SK-N-SH (cell line): Measurements from ENCODE around the gene CAMK2D. TPM values are rescaled to one million over a fixed set of nuclear protein-coding genes. Genes with fewer than 3 reads are reported as not detected.

Source experiments
- CTCF ChIA-PET: fragments of 300-600, 350-600 bp; formaldehyde crosslinking; extraction: SDS; loops from one replicate; lab custom pipeline; 2021; lab: Yijun Ruan, JAX
- POLR2A ChIA-PET: fragments of 350-600 bp; sonication (Branson Sonifier 250); formaldehyde crosslinking; extraction: SDS; loops from one replicate; lab custom pipeline; 2020; ENCODE audit warnings: antibody characterized with exemption, inconsistent platforms; lab: Yijun Ruan, JAX
- DNase-seq: peaks from one replicate; pipeline ENCODE4 v3.0.0; 2012
- H2AFZ ChIP-seq: fragments of 200-600 bp; sonication (generic); 2 replicates; pipeline ENCODE4 v1.8.1; 2016; ENCODE audit warnings: antibody characterized with exemption, mild to moderate bottlenecking, low read depth
- H3F3A ChIP-seq: fragments of 200-600 bp; sonication (generic); replicated peaks from 2 replicates; pipeline ENCODE3; 2016; ENCODE audit warnings: antibody characterized with exemption, mild to moderate bottlenecking; ENCODE audit not compliant: insufficient read depth
- H3K27ac ChIP-seq, 2 experiments: fragments of 200-500 bp in 1 of 2; fragments of 200-600 bp in 1 of 2; sonication (Bioruptor generic) in 1 of 2; sonication (generic), shearing (Covaris generic) in 1 of 2; 2 replicates each; pipeline versions ENCODE4 v1.5.1 to v1.6.1; 2014 to 2016; ENCODE audit warnings: low read depth in 2 of 2, inconsistent platforms in 1 of 2, low read length in 1 of 2, mild to moderate bottlenecking in 1 of 2, mixed read lengths in 1 of 2
- H3K27me3 ChIP-seq: fragments of 200-600 bp; sonication (generic), shearing (Covaris generic); 2 replicates; pipeline ENCODE4 v1.6.1; 2016; ENCODE audit warnings: mixed run types; ENCODE audit not compliant: insufficient read depth
- H3K36me3 ChIP-seq, 2 experiments: fragments of 200-500 bp in 1 of 2; fragments of 200-600 bp in 1 of 2; sonication (Bioruptor generic) in 1 of 2; sonication (generic) in 1 of 2; replicated peaks in 1 of 2; 2 replicates each; pipeline versions ENCODE3 to v1.5.1; 2014 to 2016; ENCODE audit warnings: low read length in 1 of 2, mild to moderate bottlenecking in 1 of 2; ENCODE audit not compliant: insufficient read depth in 2 of 2, control insufficient read depth in 1 of 2
- H3K4me1 ChIP-seq, 2 experiments: fragments of 200-500 bp in 1 of 2; fragments of 200-600 bp in 1 of 2; sonication (Bioruptor generic) in 1 of 2; sonication (generic), shearing (Covaris generic) in 1 of 2; 2 replicates each; pipeline versions ENCODE4 v1.5.1 to v1.6.1; 2014 to 2016; ENCODE audit warnings: low read depth in 1 of 2, low read length in 1 of 2, mixed run types in 1 of 2; ENCODE audit not compliant: insufficient read depth in 2 of 2, control insufficient read depth in 1 of 2
- H3K4me2 ChIP-seq: fragments of 200-600 bp; sonication (generic), shearing (Covaris generic); 2 replicates; pipeline ENCODE4 v1.6.1; 2017; ENCODE audit warnings: mixed run types
- H3K4me3 ChIP-seq, 2 experiments: fragments of 200-500 bp in 1 of 2; fragments of 200-600 bp in 1 of 2; sonication (Bioruptor generic) in 1 of 2; sonication (generic), shearing (Covaris generic) in 1 of 2; 2 replicates each; pipeline versions ENCODE4 v1.5.1 to v1.8.1; 2014 to 2016; ENCODE audit warnings: low read depth in 2 of 2, inconsistent platforms in 1 of 2, low read length in 1 of 2, mild to moderate bottlenecking in 1 of 2, mixed read lengths in 1 of 2, moderate library complexity in 1 of 2
- H3K79me2 ChIP-seq: fragments of 200-600 bp; sonication (generic); 2 replicates; pipeline ENCODE4 v1.8.1; 2017; ENCODE audit warnings: mild to moderate bottlenecking; ENCODE audit not compliant: insufficient read depth
- H3K9ac ChIP-seq: fragments of 200-600 bp; sonication (generic); 2 replicates; pipeline ENCODE4 v1.6.1; 2017; ENCODE audit warnings: mixed run types
- H3K9me2 ChIP-seq: fragments of 200-600 bp; sonication (generic); 2 replicates; pipeline ENCODE4 v1.6.1; 2017; ENCODE audit warnings: mixed run types
- H3K9me3 ChIP-seq: fragments of 200-600 bp; sonication (generic); 2 replicates; pipeline ENCODE4 v1.6.1; 2017; ENCODE audit warnings: mixed run types, mild to moderate bottlenecking, moderate library complexity
- H4K20me1 ChIP-seq: fragments of 200-600 bp; sonication (generic); 2 replicates; pipeline ENCODE4 v1.6.1; 2017; ENCODE audit warnings: mild to moderate bottlenecking, mixed run types; ENCODE audit not compliant: insufficient read depth
- CHD2 ChIP-seq: fragments of 150-350 bp; IDR thresholded peaks from 2 replicates; pipeline ENCODE4 v1.6.1; 2018; ENCODE audit warnings: low read length; ENCODE audit not compliant: partially characterized antibody
- EP300 ChIP-seq, 2 experiments: IDR thresholded peaks; 2 replicates each; pipeline versions ENCODE4 v1.4.0 to v1.6.1; 2012; ENCODE audit warnings: borderline replicate concordance in 1 of 2, low read depth in 1 of 2, low read length in 1 of 2
- EZH2phosphoT487 ChIP-seq: fragments of 200-600 bp; sonication (generic); IDR thresholded peaks from 2 replicates; pipeline ENCODE4 v1.6.1; 2017; ENCODE audit warnings: low read depth, mixed run types, mild to moderate bottlenecking, antibody characterized with exemption, moderate library complexity, borderline replicate concordance
- FOSL2 ChIP-seq: IDR thresholded peaks from 2 replicates; pipeline ENCODE4 v1.4.0; 2012; ENCODE audit warnings: low read depth, mild to moderate bottlenecking, moderate library complexity, borderline replicate concordance
- FOXJ3 ChIP-seq: sonication (generic); formaldehyde crosslinking; IDR thresholded peaks from 2 replicates; pipeline ENCODE4 v1.5.1; 2020; ENCODE audit warnings: mild to moderate bottlenecking, missing genetic modification reagents
- FOXM1 ChIP-seq: IDR thresholded peaks from 2 replicates; pipeline ENCODE4 v1.4.0; 2012; ENCODE audit warnings: low read depth, mild to moderate bottlenecking
- GABPA ChIP-seq: IDR thresholded peaks from 2 replicates; pipeline ENCODE4 v1.4.0; 2012; ENCODE audit warnings: low read depth, mild to moderate bottlenecking
- GATA2 ChIP-seq: sonication (generic); formaldehyde crosslinking; IDR thresholded peaks from 2 replicates; pipeline ENCODE4 v1.5.0; 2020; ENCODE audit warnings: mild to moderate bottlenecking, missing genetic modification reagents
- MXI1 ChIP-seq: IDR thresholded peaks from 2 replicates; pipeline ENCODE4 v1.6.1; 2012; ENCODE audit warnings: mild to moderate bottlenecking, low read depth, low read length, improper control_type of control experiment
- NFIC ChIP-seq: IDR thresholded peaks from 2 replicates; pipeline ENCODE4 v1.4.0; 2012; ENCODE audit warnings: borderline replicate concordance
- NRF1 ChIP-seq: IDR thresholded peaks from 2 replicates; pipeline ENCODE4 v1.6.1; 2012; ENCODE audit warnings: low read depth, mild to moderate bottlenecking, low read length
- POLR2AphosphoS5 ChIP-seq: IDR thresholded peaks from 2 replicates; pipeline ENCODE4 v1.6.1; 2012; ENCODE audit warnings: low read depth, low read length
- RCOR1 ChIP-seq: fragments of 150-350 bp; IDR thresholded peaks from 2 replicates; pipeline ENCODE4 v1.6.1; 2017; ENCODE audit warnings: antibody characterized with exemption, low read length
- REST ChIP-seq: IDR thresholded peaks from 2 replicates; pipeline ENCODE4 v1.6.1; 2012; ENCODE audit warnings: mild to moderate bottlenecking, low read depth, low read length, moderate library complexity
- RXRA ChIP-seq: IDR thresholded peaks from 2 replicates; pipeline ENCODE4 v1.4.0; 2012; ENCODE audit warnings: low read depth, mild to moderate bottlenecking, borderline replicate concordance
- SMC3 ChIP-seq: IDR thresholded peaks from 2 replicates; pipeline ENCODE4 v1.6.1; 2012; ENCODE audit warnings: low read depth, low read length, improper control_type of control experiment
- TAF1 ChIP-seq: IDR thresholded peaks from 2 replicates; pipeline ENCODE4 v1.6.1; 2012; ENCODE audit warnings: low read depth, mild to moderate bottlenecking, low read length, moderate library complexity, borderline replicate concordance
- TCF12 ChIP-seq: IDR thresholded peaks from 2 replicates; pipeline ENCODE4 v1.4.0; 2012
- USF1 ChIP-seq: IDR thresholded peaks from 2 replicates; pipeline ENCODE4 v1.4.0; 2012; ENCODE audit warnings: low read depth, borderline replicate concordance
- YY1 ChIP-seq: IDR thresholded peaks from 2 replicates; pipeline ENCODE4 v1.4.0; 2012; ENCODE audit warnings: low read depth, mild to moderate bottlenecking
- WGBS: methylation state at CpG from one replicate; pipeline ENCODE4 v1.1.6; 2017; ENCODE audit warnings: low lambda C conversion rate; 5-methylcytosine and 5-hydroxymethylcytosine counted together
- polyA plus RNA-seq, 3 experiments: library from polyadenylated mRNA; depleted of rRNA; stranded (reverse); fragments of >200 nt; gene quantifications; 2 replicates each; pipeline ENCODE4 v1.2.3, GENCODE V29; 2012
- TF ChIP-seq, protein P1 (sequence below): fragments of 150-350 bp; IDR thresholded peaks from 2 replicates; pipeline ENCODE4 v1.6.1; 2017; ENCODE audit warnings: antibody characterized with exemption, low read length, low read depth, borderline replicate concordance
- TF ChIP-seq, protein P2 (sequence below): IDR thresholded peaks from 2 replicates; pipeline ENCODE4; 2012

The CAMK2D gene
- polyA plus RNA-seq, 1 of the 3 experiments (the other 2 are of a cell fraction) = 17.0 TPM

DNA sequence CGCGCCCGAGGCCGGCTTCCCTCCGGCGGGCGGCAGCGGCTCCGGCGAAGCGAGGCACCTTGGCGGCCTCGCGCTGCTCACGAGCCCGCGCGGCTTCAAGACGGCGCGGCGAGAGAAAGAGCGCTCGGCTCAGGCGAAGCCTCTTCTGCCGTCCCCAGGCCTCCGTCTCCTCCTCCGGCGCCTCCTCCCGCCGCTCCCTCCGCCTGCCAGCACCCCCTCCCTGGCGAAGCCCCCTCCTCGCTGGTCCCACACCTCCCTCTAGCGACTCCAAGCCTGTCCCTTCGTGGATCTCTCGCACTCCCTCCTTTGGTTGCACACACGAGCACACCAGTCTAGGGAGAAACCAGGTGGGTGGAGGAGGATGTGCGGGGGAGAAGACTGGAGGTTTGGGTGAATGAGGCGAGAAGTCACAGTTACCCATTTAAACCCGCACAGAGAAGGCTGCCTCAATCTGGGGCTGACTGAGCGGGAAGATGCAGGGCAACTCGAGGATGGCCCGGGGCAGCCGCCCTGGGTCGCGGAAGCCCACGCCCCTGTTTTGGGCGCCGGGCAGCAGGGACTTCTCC is at the start of gene CAMK2D (continued):
- peak; percentile 12; the same call in 1 of the 2 replicates for TF ChIP-seq TCF12
- TF ChIP-seq NRF1 = no peak
- no peak for TF ChIP-seq EZH2phosphoT487
- TF ChIP-seq, protein P1, sequence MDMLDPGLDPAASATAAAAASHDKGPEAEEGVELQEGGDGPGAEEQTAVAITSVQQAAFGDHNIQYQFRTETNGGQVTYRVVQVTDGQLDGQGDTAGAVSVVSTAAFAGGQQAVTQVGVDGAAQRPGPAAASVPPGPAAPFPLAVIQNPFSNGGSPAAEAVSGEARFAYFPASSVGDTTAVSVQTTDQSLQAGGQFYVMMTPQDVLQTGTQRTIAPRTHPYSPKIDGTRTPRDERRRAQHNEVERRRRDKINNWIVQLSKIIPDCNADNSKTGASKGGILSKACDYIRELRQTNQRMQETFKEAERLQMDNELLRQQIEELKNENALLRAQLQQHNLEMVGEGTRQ = no peak
- peak; percentile 44; the same call in 1 of the 2 replicates for TF ChIP-seq GATA2 (CRISPR knock-in tag)
- no peak for TF ChIP-seq RXRA
- TF ChIP-seq SMC3 = peak; percentile 71
- no peak for TF ChIP-seq RCOR1
- TF ChIP-seq, protein P2, sequence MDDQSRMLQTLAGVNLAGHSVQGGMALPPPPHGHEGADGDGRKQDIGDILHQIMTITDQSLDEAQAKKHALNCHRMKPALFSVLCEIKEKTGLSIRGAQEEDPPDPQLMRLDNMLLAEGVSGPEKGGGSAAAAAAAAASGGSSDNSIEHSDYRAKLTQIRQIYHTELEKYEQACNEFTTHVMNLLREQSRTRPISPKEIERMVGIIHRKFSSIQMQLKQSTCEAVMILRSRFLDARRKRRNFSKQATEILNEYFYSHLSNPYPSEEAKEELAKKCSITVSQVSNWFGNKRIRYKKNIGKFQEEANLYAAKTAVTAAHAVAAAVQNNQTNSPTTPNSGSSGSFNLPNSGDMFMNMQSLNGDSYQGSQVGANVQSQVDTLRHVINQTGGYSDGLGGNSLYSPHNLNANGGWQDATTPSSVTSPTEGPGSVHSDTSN = no peak

DNA sequence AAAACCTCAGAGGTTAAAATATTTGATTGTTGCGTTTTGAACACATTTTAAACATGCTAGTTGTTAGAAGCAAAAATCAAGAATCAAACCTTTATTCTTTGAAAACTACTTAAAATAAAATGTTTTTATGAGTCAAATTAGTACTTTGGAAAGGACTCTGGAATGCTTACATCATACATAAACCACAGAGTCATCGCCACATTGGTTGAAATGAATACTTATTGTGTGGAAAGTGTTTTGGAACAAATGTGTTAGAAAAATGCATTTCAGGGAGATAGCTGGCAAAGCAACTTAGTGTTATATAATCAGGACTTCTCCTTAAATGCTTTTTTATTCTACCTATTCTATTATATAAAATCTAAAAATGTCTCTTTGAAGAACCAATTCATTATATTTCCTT is 49.4 kb upstream of the CAMK2D start:
- Histone ChIP-seq H3K36me3 (no peaks in the 10 kb centered on the region), H3K79me2 (no peaks in the 10 kb centered on the region), H3K9me2 (no peaks in the 10 kb centered on the region), H3K27me3 (no peaks in the 10 kb centered on the region), H4K20me1 (no peaks in the 10 kb centered on the region), H3F3A (peaks cover 4% of the 10 kb centered on the region), H3K9me3 (no peaks in the 10 kb centered on the region), H3K4me1 (peaks cover 0 to 11% of the 10 kb centered on the region in 2 experiments; a peak in 2 of 4 replicates), H3K4me3 (no peak overlapping the region), H3K27ac (0 out of 4 replicates have a peak overlapping the region, but pooled peaks of 1 of the 2 experiments have one; percentile 27), H3K9ac (no peak overlapping the region), H3K4me2 (no peak overlapping the region), H2AFZ (peak overlapping the region; percentile 44; the same call in 1 of the 2 replicates)
- CTCF ChIA-PET = no interaction called here
- no peak for DNase-seq
- POLR2A ChIA-PET = no interaction called here
- 78% methylated on average over 2 of the region's 2 CpGs for whole genome bisulfite sequencing
- TF ChIP-seq FOSL2 (no peak), TAF1 (no peak), FOXM1 (no peak), MXI1 (no peak), FOXJ3 (no peak), EP300 (IDR thresholded peaks at IDR 0.05; ENCODE audit: borderline replicate concordance in 1 of 2, low read depth in 1 of 2, low read length in 1 of 2) (no peak), RXRA (no peak), REST (no peak), SMC3 (no peak), GABPA (no peak), USF1 (no peak), CHD2 (no peak), POLR2AphosphoS5 (no peak), NFIC (no peak), TCF12 (no peak), YY1 (no peak)
- TF ChIP-seq, protein P1 = no peak
- TF ChIP-seq, all 33 proteins: peak for 0
